Esophagus squamous epithelium (tissue), 5 donors: ENCODE data around the gene EIF5A. TPM values are rescaled to one million over a fixed set of nuclear protein-coding genes. Genes with fewer than 3 reads are reported as not detected.
A peak's percentile ranks its signal among the peaks of the same experiment; 100 is the strongest.

Experiments used
- DNase-seq: peaks from one replicate; lab custom pipeline; 2025; lab: John Stamatoyannopoulos, UW
- H3K27ac ChIP-seq, 4 donors: fragments of 200-600 bp; sonication (generic); one replicate each; pipeline ENCODE4 v1.5.1; 2016 to 2019; ENCODE audit warnings: mild to moderate bottlenecking in 1 of 4
- H3K27me3 ChIP-seq, 4 donors: fragments of 200-600 bp; sonication (generic); 1 replicate in 3 of 4; 2 replicates in 1 of 4; pipeline versions ENCODE4 v1.5.1 to v1.6.0; 2017 to 2021; ENCODE audit warnings: antibody characterized with exemption in 1 of 4
- H3K36me3 ChIP-seq, 3 donors: fragments of 200-600 bp; sonication (generic); one replicate each; pipeline ENCODE4 v1.5.1; 2016 to 2019
- H3K4me1 ChIP-seq, 3 donors: fragments of 200-600 bp; sonication (generic); one replicate each; pipeline ENCODE4 v1.5.1; 2017 to 2019
- H3K4me3 ChIP-seq, 4 donors: fragments of 200-600 bp; sonication (generic); 1 replicate in 3 of 4; 2 replicates in 1 of 4; pipeline ENCODE4 v1.5.1; 2016 to 2019; ENCODE audit warnings: mild to moderate bottlenecking in 2 of 4, moderate library complexity in 1 of 4
- H3K9me3 ChIP-seq, 3 donors: fragments of 200-600 bp; sonication (generic); one replicate each; pipeline ENCODE4 v1.5.1; 2016 to 2019
- CTCF ChIP-seq, 6 experiments: fragments of 450-650 bp in 4 of 6; fragments of 200-600 bp in 2 of 6; sonication (generic) in 2 of 6; IDR thresholded peaks; one replicate each; pipeline ENCODE4 v1.5.1; 2016 to 2019; ENCODE audit warnings: antibody characterized with exemption in 6 of 6, mild to moderate bottlenecking in 4 of 6, moderate library complexity in 4 of 6
- POLR2A ChIP-seq, 4 donors: fragments of 450-650 bp; IDR thresholded peaks; one replicate each; pipeline ENCODE4 v1.6.1; 2017; ENCODE audit warnings: antibody characterized with exemption in 4 of 4, mild to moderate bottlenecking in 4 of 4, moderate library complexity in 3 of 4
- WGBS, 2 donors: methylation state at CpG; one replicate each; pipeline ENCODE4 v1.1.5; 2018; 5-methylcytosine and 5-hydroxymethylcytosine counted together
- intact Hi-C: fragments of 100-400 bp; cut with DNase I; formaldehyde crosslinking; loops from one replicate; pipeline ENCODE4 v1.15.0; 2022
- total RNA-seq, 4 donors: library from RNA; depleted of rRNA; stranded (reverse); fragments of >200 nt; gene quantifications; one replicate each; pipeline ENCODE4 v1.1.0, GENCODE V29; 2016
- donor health status: DM: yes; HTN: yes; CAD: no.

EIF5A gene
- total RNA-seq: 100 to 1,000 TPM; 324 to 543 (median 394) TPM

GRCh38 chr17:7306911-7307685 is at the start of gene EIF5A:
Gene EIF5A (plus strand): TSS chr17:7307628. CDS start chr17:7309636, 2,008 bp downstream.
- H3K27me3 ChIP-seq: no peaks in the 10 kb centered on the region
- no peaks in the 10 kb centered on the region for H3K9me3 ChIP-seq
- H3K4me3 ChIP-seq: peak within 1 kb of the TSS; percentile 85 to 99 (median 99)
- intact Hi-C loops: no loop called here
- H3K27ac ChIP-seq: peak within 1 kb of the TSS; percentile 99 to 100 (median 100)
- WGBS, 2 donors: 0 to 1% methylated on average over 41 to 46 of the region's 64 CpGs
- H3K4me1 ChIP-seq: peaks cover 15 to 40% (median 26%) of the 10 kb centered on the region in 3 donors
- peak in 1 of 6 experiments; percentile 15 for TF ChIP-seq CTCF (IDR thresholded peaks at IDR 0.05)
- peak in 3 of 4 donors; percentile 81 to 95 (median 94) for TF ChIP-seq POLR2A (IDR thresholded peaks at IDR 0.05)
- DNase-seq: peak; percentile 99
- H3K36me3 ChIP-seq: peaks cover 17 to 29% (median 24%) of the 10 kb centered on the region in 3 donors

GRCh38 chr17:7258731-7259554 is 48.5 kb upstream of the EIF5A start:
- Histone ChIP-seq H3K9me3 (no peaks in the 10 kb centered on the region), H3K4me3 (peak overlapping the region in 1 of 4 donors; percentile 74), H3K4me1 (peaks cover 19 to 57% (median 20%) of the 10 kb centered on the region in 3 donors), H3K27me3 (peaks cover 0 to 34% (median 4%) of the 10 kb centered on the region in 4 donors), H3K27ac (peak overlapping the region; percentile 54 to 99 (median 75)), H3K36me3 (peaks cover 10 to 68% (median 26%) of the 10 kb centered on the region in 3 donors)
- intact Hi-C loops: no loop called here
- WGBS, 2 donors: 48 to 75% methylated on average over 2 to 6 of the region's 7 CpGs
- TF ChIP-seq POLR2A (IDR thresholded peaks at IDR 0.05) (no peak), CTCF (IDR thresholded peaks at IDR 0.05) (no peak)
- DNase-seq: no peak

- Histone ChIP-seq H3K4me1 (peaks cover 20 to 61% (median 23%) of the 10 kb centered on the region in 3 donors), H3K36me3 (peaks cover 10 to 62% (median 26%) of the 10 kb centered on the region in 3 donors), H3K9me3 (no peaks in the 10 kb centered on the region), H3K27me3 (peaks cover 0 to 38% (median 4%) of the 10 kb centered on the region in 4 donors), H3K27ac (peak overlapping the region; percentile 54 to 99 (median 75)), H3K4me3 (peak overlapping the region in 2 of 4 donors; percentile 58 to 74)
- DNase-seq: no peak
- intact Hi-C loops: no loop called here
- TF ChIP-seq CTCF (IDR thresholded peaks at IDR 0.05) (no peak), POLR2A (IDR thresholded peaks at IDR 0.05) (no peak)
- WGBS, 2 donors: 87 to 88% methylated on average over 6 of the region's 6 CpGs
Measured at GRCh38 chr17:7259555-7259889, 47.9 kb upstream of the EIF5A start.

GRCh38 chr17:7260151-7260550 is 47.3 kb upstream of the EIF5A start:
- 17 to 81% methylated on average over 1 to 4 of the region's 4 CpGs for WGBS, 2 donors
- Histone ChIP-seq H3K4me1 (peaks cover 20 to 67% (median 23%) of the 10 kb centered on the region in 3 donors), H3K27ac (peak overlapping the region; percentile 89 to 99 (median 95)), H3K36me3 (peaks cover 10 to 56% (median 24%) of the 10 kb centered on the region in 3 donors), H3K27me3 (peaks cover 0 to 44% (median 4%) of the 10 kb centered on the region in 4 donors), H3K9me3 (no peaks in the 10 kb centered on the region), H3K4me3 (peak overlapping the region; percentile 58 to 84 (median 69))
- no peak for DNase-seq
- no peak for TF ChIP-seq POLR2A (IDR thresholded peaks at IDR 0.05)
- no peak for TF ChIP-seq CTCF (IDR thresholded peaks at IDR 0.05)
- intact Hi-C loops: no loop called here
